Endothelial cell of umbilical vein (primary cell): ENCODE results near the gene ZP1. TPM values are rescaled to one million over a fixed set of nuclear protein-coding genes. Genes with fewer than 3 reads are reported as not detected.
"Not testable (repeated sequence)": the region's sequence is repeated elsewhere in the genome, so short reads cannot be mapped to it uniquely, and the experiment has no call there.

ENCODE experiments used
- BruUV-seq: library from RNA; stranded (reverse); fragments of 400-500 nt; replicated peaks from 2 replicates; lab custom pipeline; 2021; lab: Mats Ljungman, UMichigan
- CTCF ChIA-PET: fragments of 300-600, 350-600 bp; sonication (Branson Sonifier 250); formaldehyde crosslinking; loops from one replicate; lab custom pipeline; 2021; ENCODE audit warnings: antibody characterized with exemption, inconsistent platforms; lab: Charles Lee
- POLR2A ChIA-PET: fragments of 300-600, 350-600 bp; sonication (Branson Sonifier 250); formaldehyde crosslinking; loops from one replicate; lab custom pipeline; 2021; ENCODE audit warnings: antibody characterized with exemption, inconsistent platforms; lab: Charles Lee
- DNase-seq: peaks from one replicate; pipeline ENCODE4 v3.0.0-alpha.2; 2011; ENCODE audit warnings: low read depth, low spot score
- FAIRE-seq: peaks from 2 replicates; lab custom pipeline; 2011; peaks lifted over from hg19 to GRCh38; lab: Jason Lieb, UNC
- H2AFZ ChIP-seq: 2 replicates; pipeline ENCODE4 v1.6.0; 2012; ENCODE audit warnings: low read depth, low read length, control low read depth, inconsistent platforms
- H3K27ac ChIP-seq: 2 replicates; pipeline ENCODE4 v1.5.1; 2011; ENCODE audit warnings: low read depth, mild to moderate bottlenecking, control low read depth, low read length, moderate library complexity; ENCODE audit not compliant: insufficient read depth
- H3K27me3 ChIP-seq, 2 experiments: 2 replicates each; pipeline versions ENCODE4 v1.6.0 to v1.6.1; 2011; ENCODE audit warnings: low read length in 2 of 2, mixed read lengths in 1 of 2; ENCODE audit not compliant: control insufficient read depth in 2 of 2, insufficient read depth in 2 of 2
- H3K36me3 ChIP-seq, 2 experiments: 2 replicates in 1 of 2; 3 replicates in 1 of 2; pipeline ENCODE4 v1.5.1; 2011; ENCODE audit warnings: low read length in 2 of 2, mild to moderate bottlenecking in 1 of 2, moderate library complexity in 1 of 2; ENCODE audit not compliant: control insufficient read depth in 2 of 2, insufficient read depth in 2 of 2; ENCODE audit errors: extremely low read depth in 1 of 2
- H3K4me1 ChIP-seq: 3 replicates; pipeline ENCODE4 v1.5.1; 2011; ENCODE audit warnings: mild to moderate bottlenecking, low read length; ENCODE audit not compliant: control insufficient read depth, insufficient read depth; ENCODE audit errors: extremely low read depth
- H3K4me2 ChIP-seq: 2 replicates; pipeline ENCODE4 v1.6.1; 2011; ENCODE audit warnings: low read length, control low read depth, mixed read lengths; ENCODE audit not compliant: insufficient read depth
- H3K4me3 ChIP-seq, 3 experiments: fragments of 200-600 bp in 1 of 3; sonication (generic), shearing (Covaris generic) in 1 of 3; replicated peaks in 1 of 3; 2 replicates each; pipeline ENCODE4 v1.5.1; 2011 to 2016; ENCODE audit warnings: control low read depth in 3 of 3, low read length in 3 of 3, mild to moderate bottlenecking in 2 of 3, inconsistent platforms in 1 of 3, low read depth in 1 of 3, moderate library complexity in 1 of 3; ENCODE audit not compliant: insufficient read depth in 1 of 3
- H3K79me2 ChIP-seq: 2 replicates; pipeline ENCODE4 v1.6.0; 2012; ENCODE audit warnings: low read length, inconsistent platforms; ENCODE audit not compliant: control insufficient read depth, insufficient read depth
- H3K9ac ChIP-seq: replicated peaks from 2 replicates; pipeline ENCODE3; 2011; ENCODE audit warnings: low read length, control low read depth; ENCODE audit not compliant: insufficient read depth; ENCODE audit errors: extremely low read depth
- H3K9me1 ChIP-seq: replicated peaks from 3 replicates; pipeline ENCODE4 v1.6.0; 2011; ENCODE audit warnings: mild to moderate bottlenecking, low read length; ENCODE audit not compliant: control insufficient read depth, insufficient read depth; ENCODE audit errors: extremely low read depth
- H3K9me3 ChIP-seq: replicated peaks from 2 replicates; pipeline ENCODE4 v1.5.1; 2012; ENCODE audit warnings: low read length, inconsistent platforms; ENCODE audit not compliant: control insufficient read depth, insufficient read depth
- H4K20me1 ChIP-seq: replicated peaks from 2 replicates; pipeline ENCODE3; 2011; ENCODE audit warnings: mild to moderate bottlenecking, low read length; ENCODE audit not compliant: control insufficient read depth, insufficient read depth; ENCODE audit errors: extremely low read depth
- POLR2AphosphoS5 ChIP-seq: IDR thresholded peaks from 2 replicates; pipeline ENCODE4 v1.6.1; 2012; ENCODE audit warnings: low read depth, mild to moderate bottlenecking, control low read depth, low read length, moderate library complexity; ENCODE audit not compliant: insufficient read depth
- dilution Hi-C: fragments of 300-500 bp; cut with MboI; formaldehyde crosslinking; loops from one replicate; pipeline ENCODE4 v1.15.0; 2019; ENCODE audit warnings: low sequenced_read_pairs; ENCODE audit not compliant: extremely low pct_ligation_motif_present
- intact Hi-C: fragments of 100-400 bp; cut with micrococcal nuclease; formaldehyde crosslinking; loops from one replicate; pipeline ENCODE4 v1.10.0; 2022
- polyA plus RNA-seq, 4 experiments: library from polyadenylated mRNA; depleted of rRNA in 3 of 4; stranded (reverse) in 3 of 4; unstranded in 1 of 4; fragments of >200 nt; gene quantifications; 2 replicates each; pipeline versions ENCODE4 v1.2.1 to v1.2.3, GENCODE V29; 2011 to 2012; ENCODE audit warnings: missing spikeins in 1 of 4
- total RNA-seq: library from RNA; stranded (reverse); gene quantifications from 2 replicates; pipeline ENCODE4 v1.2.3, GENCODE V29; 2021
- TF ChIP-seq, protein P1 (sequence below): IDR thresholded peaks from 2 replicates; pipeline ENCODE4 v1.6.1; 2011; ENCODE audit not compliant: insufficient read depth, insufficient read length

Gene ZP1
- total and polyA plus RNA-seq, 2 donors (not counting 3 experiments of a cell fraction or from before 2014, with no cell fraction given), result not detected

DNA sequence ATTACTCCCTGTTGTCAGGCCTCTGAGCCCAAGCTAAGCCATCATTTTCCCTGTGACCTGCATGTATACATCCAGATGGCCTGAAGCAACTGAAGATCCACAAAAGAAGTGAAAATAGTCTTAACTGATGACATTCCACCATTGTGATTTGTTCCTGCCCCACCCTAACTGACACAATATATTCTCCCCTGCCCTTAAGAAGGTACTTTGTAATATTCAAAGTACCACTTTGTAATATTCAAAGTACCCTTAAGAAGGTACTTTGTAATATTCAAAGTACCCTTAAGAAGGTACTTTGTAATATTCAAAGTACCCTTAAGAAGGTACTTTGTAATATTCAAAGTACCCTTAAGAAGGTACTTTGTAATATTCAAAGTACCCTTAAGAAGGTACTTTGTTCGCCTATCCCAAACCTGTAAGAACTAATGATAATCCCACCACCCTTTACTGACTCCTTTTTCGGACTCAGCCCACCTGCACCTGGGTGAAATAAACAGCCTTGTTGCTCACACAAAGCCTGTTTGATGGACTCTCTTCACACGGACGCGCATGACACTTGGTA is 43.5 kb upstream of the ZP1 start:
- H3K79me2 ChIP-seq, H3K36me3 ChIP-seq, H3K4me1 ChIP-seq, DNase-seq, H3K4me2 ChIP-seq, H3K27me3 ChIP-seq, BruUV-seq, H3K4me3 ChIP-seq, FAIRE-seq, H4K20me1 ChIP-seq, H3K9me1 ChIP-seq, POLR2A ChIA-PET, H3K9me3 ChIP-seq, H3K27ac ChIP-seq, H2AFZ ChIP-seq, H3K9ac ChIP-seq, dilution Hi-C loops: not testable (repeated sequence)
- CTCF ChIA-PET, result interaction anchor here (0.6 to 1.9 kb wide), 6 partner anchors 10 to 1689 kb away, joined by 3 to 7 read pairs (median 4); no protein-coding TSS in a partner anchor
- intact Hi-C loops, result loop anchor here (10.0 kb wide), 1 partner anchor 799 kb away; no protein-coding TSS in a partner anchor

DNA sequence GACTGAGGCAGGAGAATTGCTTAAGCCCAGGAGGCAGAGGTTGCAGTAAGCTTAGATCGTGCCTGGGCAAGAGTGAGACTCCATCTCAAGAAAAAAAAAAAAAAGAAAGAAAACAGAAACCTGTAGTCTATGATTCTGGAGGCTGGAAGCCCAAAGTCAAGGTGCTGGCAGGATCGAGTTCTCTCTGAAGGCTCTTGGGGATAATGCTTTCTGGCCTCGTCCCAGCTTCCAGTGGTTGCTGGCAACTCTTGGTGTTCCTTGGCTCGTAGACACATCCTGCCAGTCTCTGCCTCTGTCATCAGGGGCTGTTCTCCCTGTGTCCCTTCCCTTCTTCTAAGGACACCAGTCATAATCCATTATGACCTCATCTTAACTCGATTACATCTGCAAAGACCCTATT is 42.2 kb upstream of the ZP1 start:
- POLR2A ChIA-PET, result interaction anchor here (0.7 kb wide), 1 partner anchor 324 kb away, joined by 4 read pairs; no protein-coding TSS in a partner anchor
- no TSS peak for BruUV-seq
- Histone ChIP-seq H2AFZ (no peak overlapping the region), H4K20me1 (no peaks in the 10 kb centered on the region), H3K4me1 (no peaks in the 10 kb centered on the region), H3K36me3 (no peaks in the 10 kb centered on the region), H3K27ac (no peak overlapping the region), H3K4me2 (no peak overlapping the region), H3K4me3 (no peak overlapping the region), H3K9ac (no peak overlapping the region), H3K9me3 (no peaks in the 10 kb centered on the region), H3K79me2 (no peaks in the 10 kb centered on the region), H3K27me3 (no peaks in the 10 kb centered on the region), H3K9me1 (no peaks in the 10 kb centered on the region)
- CTCF ChIA-PET, result interaction anchor here (1.2 to 1.9 kb wide), 5 partner anchors 12 to 115 kb away, joined by 3 to 7 read pairs (median 4); no protein-coding TSS in a partner anchor
- DNase-seq, result no peak
- TF ChIP-seq POLR2AphosphoS5, result no peak
- TF ChIP-seq, protein P1, sequence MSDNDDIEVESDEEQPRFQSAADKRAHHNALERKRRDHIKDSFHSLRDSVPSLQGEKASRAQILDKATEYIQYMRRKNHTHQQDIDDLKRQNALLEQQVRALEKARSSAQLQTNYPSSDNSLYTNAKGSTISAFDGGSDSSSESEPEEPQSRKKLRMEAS, result no peak
- dilution Hi-C loops (no loop called here), intact Hi-C loops (loop anchor here (10.0 kb wide), 1 partner anchor 800 kb away; no protein-coding TSS in a partner anchor)
- no peak for FAIRE-seq
